HG02840 (cell line): ENCODE data around the gene KPNA2.
"Not testable (repeated sequence)": the region's sequence is repeated elsewhere in the genome, so short reads cannot be mapped to it uniquely, and the experiment has no call there.

Source experiments
- ATAC-seq: cut with Tn5 transposase; IDR thresholded peaks from one replicate; pipeline ENCODE4 v1.9.1; 2021; ENCODE audit warnings: mild to moderate bottlenecking, moderate library complexity, moderate number of reproducible peaks; ENCODE audit not compliant: unreplicated experiment, low FRiP score

The KPNA2 gene

GRCh38 chr17:68054296-68054900 is 18.9 kb downstream of the KPNA2 start:
- no peak for ATAC-seq

GRCh38 chr17:68057531-68057952 is 22.0 kb downstream of the KPNA2 start:
- ATAC-seq: no peak

GRCh38 chr17:68060336-68060735 is 24.8 kb downstream of the KPNA2 start:
- ATAC-seq: no peak

- no peak for ATAC-seq
Observed at GRCh38 chr17:68061512-68062313, 26.2 kb downstream of the KPNA2 start.

- not testable (repeated sequence) for ATAC-seq
Observed at GRCh38 chr17:68065366-68065765, 29.8 kb downstream of the KPNA2 start.

DNA sequence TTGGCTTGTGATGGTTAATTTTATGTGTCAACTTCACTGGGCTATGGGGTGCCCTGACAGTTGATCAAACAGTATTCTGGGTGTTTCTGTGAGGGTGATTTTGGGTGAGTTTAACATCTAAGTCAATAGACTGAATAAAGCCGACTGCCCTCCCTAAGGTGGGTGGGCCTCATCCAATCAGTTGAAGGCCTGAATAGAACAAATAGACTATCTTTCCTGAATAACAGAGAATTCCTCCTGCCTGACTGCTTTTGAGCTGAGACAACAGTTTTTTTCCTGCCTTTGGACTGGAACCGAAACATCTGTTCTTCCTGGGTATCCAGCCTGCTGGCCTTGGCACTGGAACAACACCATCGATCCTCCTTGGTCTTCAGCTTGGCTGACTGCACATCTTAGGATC is 33.0 kb downstream of the KPNA2 start:
- not testable (repeated sequence) for ATAC-seq

DNA sequence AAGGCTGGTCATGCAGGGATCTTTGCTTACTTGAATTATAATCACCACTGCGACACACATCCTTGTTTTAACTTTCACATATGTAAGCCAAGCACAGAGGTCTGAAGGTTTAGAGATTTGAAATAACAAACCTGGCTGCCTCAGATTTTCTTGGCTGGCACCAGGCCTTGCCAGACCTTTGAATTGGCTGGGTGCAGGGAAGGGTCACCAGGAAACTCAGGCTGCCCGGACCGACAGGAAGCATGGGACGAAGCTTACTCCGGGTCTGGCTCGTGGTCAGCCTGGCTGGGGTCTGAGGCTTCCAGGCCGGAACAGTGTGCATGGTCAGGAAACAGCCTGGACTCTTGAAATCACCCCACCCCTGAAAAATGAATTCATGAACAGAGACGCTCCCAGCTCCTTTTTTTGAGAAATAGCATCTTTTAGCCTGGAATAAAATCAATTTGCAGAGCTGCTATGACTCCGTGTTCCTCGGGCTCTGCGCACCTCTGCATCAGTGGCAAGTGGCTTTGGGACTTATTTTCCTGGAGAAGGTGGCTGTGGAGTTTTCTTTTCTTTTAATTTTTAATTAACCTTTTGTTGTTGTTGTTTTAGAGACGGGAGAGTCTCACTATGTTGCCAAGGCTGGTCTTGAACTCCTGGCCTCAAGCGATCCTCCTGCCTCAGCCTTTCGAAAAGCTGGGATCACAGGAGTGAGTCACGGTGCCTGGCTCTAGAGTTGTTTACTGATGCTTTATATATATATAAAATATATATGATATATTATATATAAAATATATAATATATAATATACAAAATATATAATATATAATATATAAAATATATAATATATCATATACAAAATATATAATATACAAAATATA is 35.3 kb downstream of the KPNA2 start:
- not testable (repeated sequence) for ATAC-seq

- no peak for ATAC-seq
Observed at GRCh38 chr17:68074279-68074678, 38.7 kb downstream of the KPNA2 start.

GRCh38 chr17:68075953-68076607 is 40.5 kb downstream of the KPNA2 start:
- ATAC-seq: not testable (repeated sequence)

DNA sequence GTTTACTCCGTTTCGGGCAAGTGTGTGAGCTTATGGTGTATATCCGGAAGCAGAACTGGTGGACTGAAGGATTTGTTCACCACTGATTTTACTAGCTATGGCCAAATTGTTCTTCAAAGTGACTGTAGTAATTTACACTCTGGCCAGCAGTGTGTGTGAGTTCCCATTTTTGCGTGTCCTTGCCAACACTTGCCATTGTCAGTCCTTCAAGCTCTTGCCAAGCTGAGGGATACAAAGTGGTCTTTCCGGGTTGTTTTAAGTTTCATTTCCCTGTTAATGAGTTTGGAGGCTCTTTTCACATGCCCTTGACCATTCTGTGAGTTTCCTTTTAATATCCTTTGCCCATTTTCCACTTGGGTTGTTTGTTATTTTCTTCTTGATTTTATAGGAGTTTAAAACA is 42.0 kb downstream of the KPNA2 start:
- not testable (repeated sequence) for ATAC-seq

- ATAC-seq: no peak
Observed at GRCh38 chr17:68080411-68081150, 45.0 kb downstream of the KPNA2 start.

GRCh38 chr17:68081305-68082265 is 46.0 kb downstream of the KPNA2 start:
- ATAC-seq: not testable (repeated sequence)

DNA sequence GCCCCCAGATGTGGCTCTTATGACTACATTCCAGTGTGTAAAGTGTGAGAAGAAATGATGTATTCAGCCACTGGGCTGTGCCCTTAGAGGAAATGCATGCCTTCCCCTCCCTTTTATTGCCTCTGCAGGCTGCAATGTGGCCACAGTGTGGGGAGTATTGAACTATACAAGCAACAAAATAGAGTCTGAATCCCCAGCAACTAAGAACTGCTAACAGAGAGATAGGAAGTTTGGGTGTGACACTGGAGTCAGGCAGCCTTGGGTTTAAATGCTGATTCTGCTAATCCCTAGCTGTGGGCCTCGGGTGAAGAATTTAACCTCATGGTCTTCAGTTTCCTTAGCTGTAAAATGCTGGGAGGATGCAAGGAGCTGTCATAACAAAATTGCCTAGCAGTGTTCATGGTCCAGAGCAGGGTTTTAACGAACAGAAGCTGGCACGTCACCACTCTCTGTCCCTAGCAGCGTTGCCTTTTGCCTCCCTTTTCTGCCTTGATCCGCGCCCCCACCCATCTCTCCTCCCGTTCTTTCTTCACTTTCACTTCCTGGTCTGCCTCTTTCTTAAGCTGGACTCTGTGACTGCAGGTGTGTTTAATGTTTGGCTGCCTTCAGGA is 50.3 kb downstream of the KPNA2 start:
- no peak for ATAC-seq

- not testable (repeated sequence) for ATAC-seq
Observed at GRCh38 chr17:68086666-68087065, 51.1 kb downstream of the KPNA2 start.

DNA sequence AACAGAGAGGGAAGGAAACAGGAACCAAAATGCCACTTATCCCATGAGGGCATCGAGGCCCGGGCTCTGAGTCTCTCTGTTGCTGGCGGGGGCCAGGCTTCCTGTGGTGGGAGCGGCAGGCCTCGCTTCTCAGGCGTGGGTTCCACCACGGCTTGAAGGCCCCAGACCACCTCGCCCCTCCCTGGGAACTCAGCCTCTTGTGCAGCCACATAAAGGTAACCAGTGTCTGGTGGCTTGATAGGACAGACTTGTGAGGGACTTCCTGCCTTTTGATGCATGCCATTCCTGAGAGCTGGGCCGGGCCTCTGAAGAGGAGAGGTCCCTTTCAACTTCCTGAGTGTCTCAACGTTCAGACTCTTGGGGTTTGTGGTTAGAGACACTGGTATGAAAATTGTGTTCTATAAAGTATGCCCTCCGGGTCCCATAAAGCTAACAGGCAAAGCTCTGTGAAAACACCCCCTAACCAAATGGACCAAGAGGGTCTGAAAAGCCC is 51.6 kb downstream of the KPNA2 start:
- not testable (repeated sequence) for ATAC-seq

DNA sequence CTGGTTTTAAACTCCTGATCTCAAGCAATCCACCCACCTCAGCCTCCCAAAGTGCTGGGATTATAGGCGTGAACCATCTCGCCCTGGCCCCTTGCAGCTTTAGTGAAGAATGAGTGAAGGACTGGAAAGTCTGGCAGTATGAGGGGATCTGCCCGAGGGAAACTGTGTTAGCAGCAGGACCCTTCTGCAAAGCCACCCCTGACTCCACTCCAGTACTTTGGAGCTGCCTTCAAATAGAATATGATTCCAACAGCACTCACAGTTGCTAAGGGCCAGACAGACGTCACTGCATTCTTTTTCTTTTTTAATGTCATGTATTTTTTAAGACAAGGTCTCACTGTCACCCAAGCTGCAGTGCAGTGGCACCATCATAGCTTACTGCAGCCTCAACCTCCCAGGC is 52.3 kb downstream of the KPNA2 start:
- ATAC-seq: no peak

DNA sequence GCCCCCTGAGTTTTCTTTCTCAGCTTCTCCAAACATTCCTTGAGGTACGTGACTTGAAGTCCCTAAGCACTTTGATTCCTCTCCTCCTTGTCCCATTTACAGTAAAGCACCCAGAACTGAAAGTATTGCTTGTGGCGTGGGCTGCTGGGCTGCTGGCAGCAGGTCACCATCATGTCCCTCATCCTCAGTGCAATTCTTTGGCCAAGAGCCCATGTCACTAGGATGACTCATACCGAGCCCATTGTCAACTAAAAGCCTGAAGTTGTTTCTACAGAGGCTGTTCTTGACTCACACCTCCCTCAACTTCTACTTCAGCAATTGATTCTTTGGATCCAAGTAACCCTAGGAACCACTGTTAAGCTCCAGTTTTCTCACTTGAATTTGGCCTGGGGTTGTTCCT is 54.3 kb downstream of the KPNA2 start:
- no peak for ATAC-seq

DNA sequence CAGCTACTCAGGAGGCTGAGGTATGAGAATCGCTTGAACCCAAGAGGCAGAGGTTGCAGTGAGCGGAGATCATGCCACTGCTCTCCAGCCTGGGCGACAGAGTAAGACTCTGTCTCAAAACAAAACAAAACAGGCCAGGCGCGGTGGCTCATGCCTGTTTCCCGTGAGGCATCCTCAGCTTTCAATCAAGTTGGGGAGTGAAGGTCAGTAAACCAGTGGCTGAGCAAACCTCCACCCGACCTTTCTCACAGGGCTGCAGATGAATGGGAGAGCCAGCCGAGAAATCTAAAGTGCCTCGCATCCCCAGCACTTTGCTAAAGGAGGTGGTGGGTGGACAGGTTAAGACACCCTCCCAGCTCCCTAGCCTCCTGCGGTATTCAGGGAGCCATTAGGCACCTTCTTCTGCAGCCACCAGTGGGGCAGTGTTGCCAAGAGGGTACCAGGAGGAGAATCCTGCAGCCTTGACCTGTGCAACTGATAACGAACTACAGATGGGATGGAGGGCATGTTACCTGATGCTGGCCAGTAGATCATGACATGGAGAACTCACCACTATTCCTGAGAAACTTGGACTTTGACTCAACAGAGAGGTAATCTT is 59.0 kb downstream of the KPNA2 start:
- ATAC-seq: no peak
